GM18867 (cell line): ENCODE results near the gene C5orf34.
"Not testable (repeated sequence)": the region's sequence is repeated elsewhere in the genome, so short reads cannot be mapped to it uniquely, and the experiment has no call there.

ENCODE experiments used
- ATAC-seq: cut with Tn5 transposase; IDR thresholded peaks from one replicate; pipeline ENCODE4 v1.9.1; 2021; ENCODE audit warnings: mild to moderate bottlenecking, moderate library complexity; ENCODE audit not compliant: unreplicated experiment

Gene C5orf34

GRCh38 chr5:43514816-43515677, at the start of gene C5orf34:
TSS of gene C5orf34 (minus strand) at chr5:43515148. CDS start at chr5:43509339, 5,809 bp downstream.
- peak; percentile 99 for ATAC-seq

GRCh38 chr5:43564289-43564850, 49.4 kb upstream of the C5orf34 start:
- ATAC-seq, result no peak

GRCh38 chr5:43563321-43563720, 48.4 kb upstream of the C5orf34 start:
- ATAC-seq, result no peak

GRCh38 chr5:43561356-43561755, 46.4 kb upstream of the C5orf34 start:
- no peak for ATAC-seq

DNA sequence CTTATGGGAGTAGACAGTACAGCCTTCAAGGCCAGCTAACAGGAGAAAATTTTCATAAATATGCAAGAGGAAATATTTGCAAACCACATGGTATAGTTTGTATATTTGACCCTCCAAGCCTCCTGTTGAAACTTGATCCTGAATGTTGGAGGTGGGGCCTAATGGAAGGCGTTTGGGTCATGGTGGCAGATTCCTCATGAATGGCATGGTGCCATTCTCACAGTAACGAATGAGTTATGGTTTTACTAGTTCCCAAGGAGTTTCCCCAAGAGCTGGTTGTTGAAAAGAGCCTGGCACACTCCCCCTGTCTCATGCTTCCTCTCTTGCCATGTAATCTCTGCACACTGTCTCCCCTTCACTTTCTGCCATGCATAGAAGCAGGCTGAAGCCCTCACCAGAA, 45.2 kb upstream of the C5orf34 start:
- ATAC-seq, result no peak

DNA sequence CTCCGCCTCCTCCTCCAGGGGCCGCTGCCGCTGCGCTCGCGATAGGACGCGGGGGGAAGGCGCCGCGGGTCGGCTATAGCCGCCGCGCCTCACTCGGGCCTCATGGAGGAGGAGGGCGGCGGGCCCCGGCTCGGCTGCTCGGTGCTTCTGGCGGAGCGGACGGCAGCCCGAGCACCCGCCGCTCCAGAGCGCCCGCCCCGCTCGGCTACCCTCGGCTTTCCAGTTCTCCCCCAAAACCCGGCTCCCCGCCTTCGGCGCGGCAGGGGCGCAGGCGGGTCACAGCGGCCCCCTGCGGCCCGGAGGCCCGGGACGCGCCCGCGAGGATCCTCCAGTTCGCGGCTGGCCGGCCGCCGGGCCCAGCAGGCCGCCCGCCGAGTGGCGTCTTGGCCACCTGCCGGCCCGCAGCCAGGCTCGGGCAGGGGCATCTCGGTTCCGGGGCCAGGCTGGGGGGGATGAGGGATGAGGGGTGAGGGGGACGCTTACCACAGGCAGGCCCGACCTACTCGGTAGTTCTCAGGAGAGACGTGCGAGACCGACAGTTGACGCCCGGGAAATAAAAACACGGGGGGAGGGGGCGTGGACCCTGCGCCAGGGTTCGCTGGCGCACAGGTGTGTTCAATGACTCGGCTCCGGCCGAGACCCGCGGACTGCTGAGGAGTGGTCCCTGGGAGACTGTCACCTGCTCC, 42.1 kb upstream of the C5orf34 start, which contains the start of gene PAIP1:
Gene PAIP1, minus strand, starts transcription at position 221 of the 686 bp plus-strand sequence. CDS start 231 bp downstream, outside the sequence.
- peak; percentile 74 for ATAC-seq

GRCh38 chr5:43556607-43556856, 41.6 kb upstream of the C5orf34 start:
- ATAC-seq, result peak; percentile 94

- no peak for ATAC-seq
Measured at GRCh38 chr5:43555895-43556606, 41.1 kb upstream of the C5orf34 start.

DNA sequence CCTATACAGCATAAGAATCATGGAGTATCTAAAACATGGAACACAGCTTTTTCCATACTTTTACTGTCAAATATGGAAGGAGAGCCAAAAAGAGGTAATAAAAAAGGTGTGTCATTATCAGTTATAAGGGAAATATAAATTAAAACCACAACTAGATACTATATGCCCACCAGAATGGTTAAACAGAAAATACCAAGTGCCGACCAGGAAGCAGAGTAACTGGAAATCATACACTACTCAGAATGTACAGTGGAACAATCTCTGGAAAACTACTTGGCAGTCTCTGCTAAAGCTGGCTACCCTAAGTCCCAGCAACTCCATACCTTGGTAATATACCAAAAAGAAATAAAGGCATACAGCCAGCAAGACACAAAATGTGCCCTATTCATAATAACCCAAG, 39.5 kb upstream of the C5orf34 start:
- ATAC-seq, result no peak

- no peak for ATAC-seq
Measured at GRCh38 chr5:43553381-43553780, 38.4 kb upstream of the C5orf34 start.

DNA sequence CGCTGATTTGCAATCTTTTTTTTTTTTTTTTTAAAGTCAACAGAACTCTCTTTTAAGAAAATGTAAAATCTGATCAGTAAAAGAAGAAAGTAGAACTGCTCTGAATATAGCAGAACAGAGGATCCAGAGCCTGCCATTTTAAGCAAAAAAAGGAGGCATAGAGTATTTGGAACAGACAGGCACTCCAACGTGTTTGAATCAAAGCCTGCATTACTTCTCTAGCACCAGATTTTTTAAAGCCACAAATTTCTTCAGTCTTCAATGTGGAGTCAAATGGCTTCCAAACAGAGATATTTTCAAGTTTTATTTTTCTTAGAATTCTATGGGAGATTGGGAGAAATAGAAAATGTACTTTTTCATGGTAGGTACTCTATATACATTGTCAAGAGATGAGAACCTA, 36.8 kb upstream of the C5orf34 start:
- ATAC-seq, result no peak

DNA sequence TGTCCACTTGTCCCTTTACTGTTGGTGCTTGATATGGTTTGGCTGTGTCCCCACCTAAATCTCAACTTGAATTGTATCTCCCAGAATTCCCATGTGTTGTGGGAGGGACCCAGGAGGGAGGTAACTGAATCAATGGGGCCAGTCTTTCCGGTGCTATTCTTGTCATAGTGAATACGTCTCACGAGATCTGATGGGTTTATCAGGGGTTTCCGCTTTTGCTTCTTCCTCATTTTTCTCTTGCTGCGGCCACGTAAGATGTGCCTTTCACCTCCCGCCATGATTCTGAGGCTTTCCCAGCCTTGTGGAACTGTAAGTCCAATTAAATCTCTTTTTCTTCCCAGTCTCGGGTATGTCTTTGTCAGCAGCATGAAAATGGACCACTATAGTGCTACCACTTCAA, 34.3 kb upstream of the C5orf34 start:
- not testable (repeated sequence) for ATAC-seq

GRCh38 chr5:43548358-43548757, 33.4 kb upstream of the C5orf34 start:
- no peak for ATAC-seq

DNA sequence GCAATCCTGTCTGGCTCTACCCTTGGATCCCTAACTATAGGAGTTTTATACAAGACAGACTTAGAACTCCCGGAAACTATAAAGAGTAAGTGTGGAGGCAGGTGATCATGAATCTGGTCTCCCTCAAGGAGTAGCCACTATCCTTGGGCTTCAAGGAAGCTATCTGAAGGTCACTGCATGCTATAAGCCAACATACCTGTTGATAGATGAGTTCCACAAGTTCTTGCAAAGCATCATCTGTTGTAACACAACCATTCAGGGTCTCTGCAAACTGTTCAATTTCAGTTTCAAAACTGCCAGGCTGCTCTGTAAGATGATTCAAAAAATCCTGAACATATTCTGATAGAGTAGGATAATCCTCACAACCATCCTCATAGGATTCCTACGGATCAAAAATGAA, 32.6 kb upstream of the C5orf34 start:
- no peak for ATAC-seq

- no peak for ATAC-seq
Measured at GRCh38 chr5:43543434-43543833, 28.5 kb upstream of the C5orf34 start.

DNA sequence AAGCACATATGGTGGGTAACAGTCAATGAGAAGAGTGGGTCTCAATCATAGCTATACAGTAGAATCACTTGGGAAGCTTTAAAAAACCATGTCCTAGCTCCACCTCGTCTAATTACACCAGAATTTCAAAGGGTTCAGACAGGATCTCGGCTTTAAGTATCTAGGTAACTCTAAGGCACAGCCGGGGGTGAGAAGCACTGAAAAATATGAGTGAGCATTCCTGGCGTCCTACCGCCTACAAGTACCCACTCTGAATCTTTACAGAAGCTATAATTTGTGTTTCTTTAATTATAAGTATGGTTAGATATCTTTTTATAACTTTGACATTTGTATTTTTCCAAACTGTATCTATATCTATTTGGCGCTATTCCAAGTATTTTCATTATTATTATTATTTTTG, 25.8 kb upstream of the C5orf34 start:
- no peak for ATAC-seq

- ATAC-seq, result no peak
Measured at GRCh38 chr5:43536972-43537371, 22.0 kb upstream of the C5orf34 start.

DNA sequence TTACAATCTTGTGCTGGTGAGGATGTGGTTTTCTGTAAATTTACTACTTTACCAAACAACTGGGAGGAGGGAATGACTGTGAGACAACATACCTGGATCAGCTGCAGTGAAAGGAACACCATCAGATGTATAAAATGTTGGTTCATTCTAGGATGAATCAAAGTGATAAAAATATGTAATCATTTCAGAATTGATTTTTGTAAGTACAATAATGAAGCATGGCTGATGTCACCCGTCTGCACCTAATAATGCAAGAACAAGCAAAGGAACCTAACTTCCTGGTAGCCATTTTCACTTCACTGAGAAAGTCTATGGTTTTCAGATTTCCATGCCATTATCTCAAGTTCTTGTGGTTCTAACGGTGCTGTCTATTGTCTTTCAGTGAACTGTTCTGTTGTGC, 18.7 kb upstream of the C5orf34 start:
- no peak for ATAC-seq

GRCh38 chr5:43530648-43531047, 15.7 kb upstream of the C5orf34 start:
- ATAC-seq, result no peak

GRCh38 chr5:43523662-43524072, 8.7 kb upstream of the C5orf34 start:
- no peak for ATAC-seq

- no peak for ATAC-seq
Measured at GRCh38 chr5:43520615-43521014, 5.7 kb upstream of the C5orf34 start.
